Astrocyte of the cerebellum (primary cell): Measurements from ENCODE around the gene P2RX3.

Source experiments
- DNase-seq: peaks from one replicate; pipeline ENCODE4 v3.0.0-alpha.2; 2011; ENCODE audit warnings: low read depth
- H3K4me3 ChIP-seq: 2 replicates; pipeline ENCODE4 v1.5.1; 2011; ENCODE audit warnings: mild to moderate bottlenecking, low read depth, low read length, moderate library complexity
- CTCF ChIP-seq: IDR thresholded peaks from 2 replicates; pipeline ENCODE4 v1.5.1; 2012; ENCODE audit warnings: low read length, low read depth, moderate library complexity, mild to moderate bottlenecking; ENCODE audit errors: missing control alignments
- in situ Hi-C: cut with HindIII; loops from 2 replicates; pipeline ENCODE4 v1.10.0; 2017; ENCODE audit warnings: low sequenced_read_pairs

The P2RX3 gene

DNA sequence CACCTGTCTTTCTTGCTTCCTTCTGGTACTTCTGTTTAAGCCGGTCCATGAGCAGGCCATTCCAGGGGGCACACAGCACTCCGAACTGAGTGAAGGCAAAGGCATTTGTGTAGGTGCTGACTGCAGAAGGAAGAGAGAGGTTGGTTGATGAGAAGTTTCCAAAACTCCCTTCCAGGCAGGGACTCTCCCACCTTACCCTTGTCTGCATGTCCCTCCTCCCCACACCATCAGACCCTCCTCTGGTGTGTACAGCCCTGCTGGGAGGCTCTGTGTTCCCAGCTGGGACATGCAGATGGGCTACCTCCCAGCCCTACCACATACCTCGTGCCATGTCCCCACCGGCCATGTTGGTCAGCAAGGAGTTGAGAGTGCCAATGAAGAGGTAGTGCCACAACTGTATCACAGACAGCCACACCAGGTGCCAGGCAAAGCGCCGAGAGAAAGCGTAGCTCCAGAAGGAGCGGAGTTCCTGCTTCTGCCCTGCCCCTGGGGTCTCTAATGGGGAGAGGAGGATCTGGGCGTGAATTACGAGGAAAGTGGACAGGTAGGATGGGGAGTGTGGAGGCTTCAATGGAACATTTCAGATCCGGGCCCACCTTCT, 76.6 kb downstream of the P2RX3 start:
- no peak overlapping the region for H3K4me3 ChIP-seq
- no peak for TF ChIP-seq CTCF
- in situ Hi-C loops, result no loop called here
- no peak for DNase-seq

DNA sequence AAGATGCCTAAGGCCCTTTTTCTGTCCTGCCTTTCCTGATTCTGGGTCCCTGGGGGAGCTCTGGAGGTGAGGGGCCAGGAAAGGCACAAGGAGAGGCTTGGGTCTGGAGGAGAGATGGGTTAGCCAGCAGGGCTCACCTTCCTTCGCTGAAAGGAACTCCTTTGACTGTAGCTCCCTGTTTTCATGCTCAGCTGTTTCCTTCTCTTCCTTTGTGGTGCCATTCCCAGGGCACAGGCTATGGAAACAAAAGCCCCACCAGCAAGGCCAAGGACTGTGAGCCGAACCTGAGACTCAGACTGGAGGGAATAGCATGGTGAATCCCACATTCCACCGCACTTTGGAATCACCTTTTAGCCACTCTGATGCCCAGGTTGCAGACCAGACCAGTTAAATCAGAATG, 78.3 kb downstream of the P2RX3 start:
- TF ChIP-seq CTCF, result no peak
- no peak overlapping the region for H3K4me3 ChIP-seq
- DNase-seq, result no peak
- in situ Hi-C loops, result no loop called here

DNA sequence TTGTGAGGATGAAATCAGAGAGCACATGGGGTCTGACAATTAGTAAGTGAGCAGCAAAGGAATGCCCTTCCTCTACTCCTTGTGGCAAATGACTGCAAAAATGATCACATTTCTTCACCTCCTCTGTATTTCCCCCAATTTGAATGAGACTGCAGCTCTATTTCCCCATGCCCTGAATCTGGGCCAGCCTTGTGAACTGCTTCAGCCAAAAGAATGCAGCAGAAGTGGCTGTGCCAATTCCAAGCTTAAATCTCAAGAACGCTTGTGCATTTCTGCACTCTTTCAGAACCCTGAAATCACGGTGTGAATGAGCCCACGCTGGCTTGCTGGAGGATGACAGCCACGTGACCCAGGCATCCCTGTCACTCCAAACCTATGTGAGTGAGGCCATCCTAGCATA, 78.9 kb downstream of the P2RX3 start:
- no peak for TF ChIP-seq CTCF
- in situ Hi-C loops, result no loop called here
- peak; percentile 24 for DNase-seq
- no peak overlapping the region for H3K4me3 ChIP-seq

- DNase-seq, result no peak
- TF ChIP-seq CTCF, result no peak
- in situ Hi-C loops, result no loop called here
- no peak overlapping the region for H3K4me3 ChIP-seq
Measured at GRCh38 chr11:57418131-57418530, 80.0 kb downstream of the P2RX3 start.

DNA sequence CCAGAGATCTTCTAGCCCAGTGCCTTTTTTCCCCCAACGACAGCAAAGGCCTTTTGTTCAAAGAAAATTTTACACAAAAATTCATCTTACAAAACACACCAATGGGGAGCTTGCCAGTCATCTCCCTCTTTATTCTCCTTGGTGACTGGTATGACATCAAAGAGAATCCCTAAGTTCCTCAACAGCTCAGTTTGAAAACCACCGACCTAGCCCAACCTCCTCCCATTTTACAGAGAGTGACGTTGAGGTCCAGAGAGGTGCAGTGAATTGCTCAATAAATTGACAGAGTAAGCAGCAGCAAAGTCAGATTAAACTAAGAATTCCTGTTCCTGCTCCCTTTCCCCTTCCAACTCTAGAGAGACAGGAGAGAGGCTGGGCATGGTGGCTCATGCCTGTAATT, 81.0 kb downstream of the P2RX3 start:
- no peak for DNase-seq
- H3K4me3 ChIP-seq, result no peak overlapping the region
- in situ Hi-C loops, result no loop called here
- no peak for TF ChIP-seq CTCF

DNA sequence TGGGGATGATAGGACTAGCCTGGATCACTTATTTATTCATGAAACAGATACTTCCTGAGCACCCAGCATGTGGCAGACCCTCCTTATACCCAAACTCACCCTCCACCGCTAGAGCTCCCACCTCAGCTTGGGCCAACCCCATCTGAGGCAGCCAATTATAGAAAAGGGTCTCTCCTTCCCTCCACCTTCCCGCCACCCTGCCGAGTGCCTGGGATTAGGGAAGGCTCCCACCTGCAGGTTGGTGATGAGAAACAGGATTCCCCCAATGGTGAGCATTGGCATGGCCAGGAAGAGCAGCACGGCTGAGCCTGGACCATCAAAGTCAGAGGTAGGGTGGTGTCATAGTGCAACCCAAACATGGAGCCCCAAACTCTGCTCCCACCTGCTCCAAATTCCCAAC, 82.9 kb downstream of the P2RX3 start:
- no peak for TF ChIP-seq CTCF
- in situ Hi-C loops, result no loop called here
- no peak overlapping the region for H3K4me3 ChIP-seq
- DNase-seq, result no peak

DNA sequence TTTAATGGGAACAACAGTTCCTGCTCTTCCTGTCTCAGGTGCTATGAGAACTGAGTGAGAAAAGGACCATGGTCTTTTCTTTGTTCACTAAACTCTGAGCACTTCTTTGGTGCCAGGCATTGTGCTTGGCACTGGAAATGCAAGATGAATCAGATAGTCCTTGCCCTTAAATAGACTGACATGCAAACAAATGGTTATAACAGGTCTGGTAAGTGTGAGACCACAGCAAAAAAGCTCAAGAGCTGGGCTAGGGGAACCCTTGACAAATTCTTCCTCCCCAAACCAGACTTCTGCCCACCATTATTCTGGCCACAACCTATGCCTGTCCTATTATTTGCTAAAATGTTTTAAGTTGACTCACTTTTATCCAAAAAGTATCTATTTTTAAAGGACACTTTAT, 83.7 kb downstream of the P2RX3 start:
- TF ChIP-seq CTCF, result no peak
- in situ Hi-C loops, result no loop called here
- DNase-seq, result no peak
- H3K4me3 ChIP-seq, result no peak overlapping the region
